Bronchial epithelial cell (primary cell): ENCODE results near the gene SMOC1. TPM values are rescaled to one million over a fixed set of nuclear protein-coding genes. Genes with fewer than 3 reads are reported as not detected.

Experiments used
- DNase-seq: peaks from one replicate; pipeline ENCODE4 v3.0.0-alpha.2; 2010; ENCODE audit warnings: low read depth
- FAIRE-seq: peaks from 2 replicates; lab custom pipeline; 2011; peaks lifted over from hg19 to GRCh38; lab: Jason Lieb, UNC
- H3K27me3 ChIP-seq: 2 replicates; pipeline ENCODE4 v1.5.1; 2011; ENCODE audit warnings: low read length; ENCODE audit not compliant: control insufficient read depth, insufficient read depth
- H3K36me3 ChIP-seq: 2 replicates; pipeline ENCODE4 v1.5.1; 2011; ENCODE audit warnings: low read length; ENCODE audit not compliant: control insufficient read depth, insufficient read depth
- H3K4me3 ChIP-seq: 2 replicates; pipeline ENCODE4 v1.5.1; 2011; ENCODE audit warnings: mild to moderate bottlenecking, low read depth, low read length, control low read depth
- CTCF ChIP-seq: IDR thresholded peaks from 2 replicates; pipeline ENCODE4 v1.5.1; 2011; ENCODE audit warnings: mild to moderate bottlenecking, moderate library complexity, low read length, control low read depth, inconsistent platforms; ENCODE audit not compliant: insufficient read depth, severe bottlenecking
- total RNA-seq: library from RNA; depleted of rRNA; stranded (reverse); fragments of >200 nt; gene quantifications from 2 replicates; pipeline ENCODE4 v1.2.1, GENCODE V29; 2014

The SMOC1 gene
- total RNA-seq, 1 donor from 2014 or later: 16.3 TPM

DNA sequence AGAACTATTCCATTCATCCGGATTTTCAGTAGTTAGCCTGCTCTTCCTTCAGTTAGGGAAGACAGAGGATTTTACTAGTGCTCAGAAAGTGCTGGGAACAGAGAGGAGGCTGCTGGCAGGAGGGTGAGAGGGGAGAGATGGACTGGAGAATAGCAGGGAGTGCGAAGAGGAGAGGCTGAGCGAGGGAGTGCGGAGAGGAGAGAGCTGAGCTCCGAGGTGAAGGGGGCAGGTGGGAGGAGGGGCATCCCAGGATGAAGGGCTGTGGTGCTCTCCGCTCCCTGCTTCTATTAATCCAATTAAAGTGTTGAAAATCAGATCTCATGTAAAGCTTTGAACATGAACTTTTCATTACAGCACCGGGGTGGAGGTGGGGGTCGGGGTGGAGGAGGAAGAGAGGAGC, 20.4 kb upstream of the SMOC1 start:
- Histone ChIP-seq H3K4me3 (no peak overlapping the region), H3K36me3 (no peaks in the 10 kb centered on the region), H3K27me3 (peaks cover 2% of the 10 kb centered on the region)
- TF ChIP-seq CTCF: no peak
- no peak for DNase-seq
- no peak for FAIRE-seq

- Histone ChIP-seq H3K4me3 (no peak overlapping the region), H3K27me3 (peaks cover 5% of the 10 kb centered on the region), H3K36me3 (no peaks in the 10 kb centered on the region)
- TF ChIP-seq CTCF: no peak
- FAIRE-seq (no peak), DNase-seq (no peak)
These were observed 19.6 kb upstream of the SMOC1 start for GRCh38 chr14:69859591-69859990.

DNA sequence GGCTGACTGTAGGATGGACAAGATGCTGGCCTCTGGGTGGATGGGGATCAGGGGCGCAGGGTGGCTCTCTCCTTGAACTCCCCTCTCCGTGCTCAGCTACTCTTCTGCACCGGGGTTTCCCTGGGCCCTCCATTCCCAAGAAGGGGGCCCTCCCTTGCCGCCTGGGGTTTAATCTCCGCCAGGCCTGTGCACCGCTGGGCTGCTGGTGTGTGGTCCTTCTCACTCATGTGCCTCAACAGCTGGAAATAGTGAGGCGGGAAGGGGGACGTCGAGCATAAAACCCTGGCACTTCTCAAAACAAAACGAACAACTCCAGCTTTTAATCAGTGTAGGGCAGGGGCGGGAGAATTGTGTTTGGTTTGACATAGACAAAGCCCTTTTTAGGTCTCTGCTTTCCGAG, 19.0 kb upstream of the SMOC1 start:
- FAIRE-seq (no peak), DNase-seq (no peak)
- H3K36me3 ChIP-seq: no peaks in the 10 kb centered on the region
- no peak overlapping the region for H3K4me3 ChIP-seq
- TF ChIP-seq CTCF: no peak
- peaks cover 5% of the 10 kb centered on the region for H3K27me3 ChIP-seq

- Histone ChIP-seq H3K27me3 (peaks cover 5% of the 10 kb centered on the region), H3K4me3 (no peak overlapping the region), H3K36me3 (no peaks in the 10 kb centered on the region)
- no peak for TF ChIP-seq CTCF
- DNase-seq: no peak
- FAIRE-seq: no peak
These were observed 18.1 kb upstream of the SMOC1 start for GRCh38 chr14:69861025-69861569.

- DNase-seq: no peak
- H3K4me3 ChIP-seq: no peak overlapping the region
- no peak for TF ChIP-seq CTCF
- FAIRE-seq: no peak
- H3K27me3 ChIP-seq: peaks cover 5% of the 10 kb centered on the region
- H3K36me3 ChIP-seq: no peaks in the 10 kb centered on the region
These were observed 16.1 kb upstream of the SMOC1 start for GRCh38 chr14:69863083-69863482.
